GM18499 (cell line): ENCODE data around the gene OGDH.

Source experiments
- ATAC-seq: cut with Tn5 transposase; IDR thresholded peaks from one replicate; pipeline ENCODE4 v1.9.1; 2021; ENCODE audit warnings: moderate number of reproducible peaks; ENCODE audit not compliant: insufficient read depth, unreplicated experiment

Gene OGDH

GRCh38 chr7:44664780-44665461 lies 58.5 kb downstream of the OGDH start:
- no peak for ATAC-seq

GRCh38 chr7:44665531-44666213 lies 59.2 kb downstream of the OGDH start:
- ATAC-seq = no peak

- ATAC-seq = no peak
Measured at GRCh38 chr7:44666566-44666965, 60.1 kb downstream of the OGDH start.

- no peak for ATAC-seq
Measured at GRCh38 chr7:44667190-44667589, 60.8 kb downstream of the OGDH start.

- no peak for ATAC-seq
Measured at GRCh38 chr7:44671069-44671468, 64.6 kb downstream of the OGDH start.

GRCh38 chr7:44673324-44673723 lies 66.9 kb downstream of the OGDH start:
- no peak for ATAC-seq

- ATAC-seq = no peak
Measured at GRCh38 chr7:44673771-44674170, 67.3 kb downstream of the OGDH start.

GRCh38 chr7:44674381-44674780 lies 68.0 kb downstream of the OGDH start:
- no peak for ATAC-seq

- ATAC-seq = no peak
Measured at GRCh38 chr7:44676776-44677175, 70.3 kb downstream of the OGDH start.

- ATAC-seq = no peak
Measured at GRCh38 chr7:44678101-44678470, 71.7 kb downstream of the OGDH start.

GRCh38 chr7:44678471-44679179 lies 72.2 kb downstream of the OGDH start:
- no peak for ATAC-seq

- no peak for ATAC-seq
Measured at GRCh38 chr7:44681645-44682044, 75.2 kb downstream of the OGDH start.

- no peak for ATAC-seq
Measured at GRCh38 chr7:44685723-44686122, 79.3 kb downstream of the OGDH start.

- no peak for ATAC-seq
Measured at GRCh38 chr7:44689427-44689826, 83.0 kb downstream of the OGDH start.

- no peak for ATAC-seq
Measured at GRCh38 chr7:44693641-44694313, 87.3 kb downstream of the OGDH start.

GRCh38 chr7:44694326-44694725 lies 87.9 kb downstream of the OGDH start:
- no peak for ATAC-seq

- no peak for ATAC-seq
Measured at GRCh38 chr7:44694766-44695165, 88.3 kb downstream of the OGDH start.

GRCh38 chr7:44695756-44696155 lies 89.3 kb downstream of the OGDH start:
- no peak for ATAC-seq

GRCh38 chr7:44696728-44697127 lies 90.3 kb downstream of the OGDH start:
- no peak for ATAC-seq

- no peak for ATAC-seq
Measured at GRCh38 chr7:44697136-44698045, 91.0 kb downstream of the OGDH start.
